GM18498 (cell line): Measurements from ENCODE around the gene RAB10.
"Not testable (repeated sequence)": the region's sequence is repeated elsewhere in the genome, so short reads cannot be mapped to it uniquely, and the experiment has no call there.

Experiments used
- ATAC-seq: cut with Tn5 transposase; IDR thresholded peaks from one replicate; pipeline ENCODE4 v1.9.1; 2021; ENCODE audit warnings: mild to moderate bottlenecking, moderate library complexity; ENCODE audit not compliant: unreplicated experiment

The RAB10 gene

GRCh38 chr2:26033818-26034636 lies at the start of gene RAB10:
Gene RAB10, plus strand, starts transcription at chr2:26034084. Its CDS starts 525 bp downstream, at chr2:26034609.
- ATAC-seq = peak; percentile 91

DNA sequence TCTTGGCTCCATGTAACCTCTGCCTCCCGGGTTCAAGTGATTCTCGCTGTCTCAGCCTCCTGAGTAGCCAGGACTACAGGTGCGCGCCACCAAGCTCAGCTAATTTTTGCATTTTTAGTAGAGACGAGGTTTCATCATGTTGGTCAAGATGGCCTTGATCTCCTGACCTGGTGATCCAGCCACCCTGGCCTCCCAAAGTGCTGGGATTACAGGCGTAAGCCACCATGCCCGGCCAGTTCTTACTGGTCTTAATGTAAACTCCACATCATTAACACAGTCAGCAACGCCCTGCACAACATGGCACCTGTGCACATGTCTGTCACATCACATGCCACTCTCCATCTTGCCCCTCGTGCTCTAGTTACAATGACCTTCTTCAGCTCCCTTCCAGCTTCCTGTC lies 45.8 kb upstream of the RAB10 start:
- no peak for ATAC-seq

GRCh38 chr2:25989154-25989553 lies 44.7 kb upstream of the RAB10 start:
- ATAC-seq = no peak

DNA sequence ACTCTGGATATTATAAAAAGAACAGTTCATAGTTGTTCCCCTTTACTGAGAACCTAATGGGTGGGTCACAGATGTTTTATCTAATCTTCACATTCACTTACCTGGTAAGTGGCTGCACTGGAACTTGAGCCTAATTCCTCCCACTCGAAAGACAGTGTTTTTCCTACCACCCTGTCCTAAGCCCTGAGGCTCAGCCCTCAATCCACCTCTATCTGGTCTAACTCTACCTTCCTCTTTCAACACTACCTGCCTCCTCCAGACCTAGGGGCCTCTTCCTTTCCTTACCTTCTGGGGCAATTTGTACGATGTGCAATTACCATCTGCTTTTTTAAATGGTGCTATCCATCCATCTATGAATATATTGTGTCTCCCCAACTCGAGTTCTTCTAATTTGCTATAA lies 41.9 kb upstream of the RAB10 start:
- ATAC-seq = no peak

DNA sequence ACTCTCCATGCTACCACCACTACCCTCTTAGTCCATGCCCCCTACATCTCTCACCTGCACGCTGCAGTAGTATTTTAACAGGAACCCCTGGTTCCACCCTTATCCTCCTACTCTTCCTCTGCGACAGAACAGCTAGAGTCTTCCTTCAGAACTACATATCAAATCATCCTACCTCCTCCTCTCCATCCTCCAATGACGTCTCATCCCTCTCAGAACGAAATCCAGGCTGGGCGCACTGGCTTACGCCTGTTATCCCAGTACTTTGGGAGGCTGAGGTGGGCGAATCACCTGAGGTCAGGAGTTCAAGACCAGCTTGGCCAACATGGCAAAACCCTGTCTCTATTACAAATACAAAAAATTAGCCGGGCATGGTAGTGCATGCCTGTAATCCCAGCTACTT lies 41.3 kb upstream of the RAB10 start:
- ATAC-seq = no peak

DNA sequence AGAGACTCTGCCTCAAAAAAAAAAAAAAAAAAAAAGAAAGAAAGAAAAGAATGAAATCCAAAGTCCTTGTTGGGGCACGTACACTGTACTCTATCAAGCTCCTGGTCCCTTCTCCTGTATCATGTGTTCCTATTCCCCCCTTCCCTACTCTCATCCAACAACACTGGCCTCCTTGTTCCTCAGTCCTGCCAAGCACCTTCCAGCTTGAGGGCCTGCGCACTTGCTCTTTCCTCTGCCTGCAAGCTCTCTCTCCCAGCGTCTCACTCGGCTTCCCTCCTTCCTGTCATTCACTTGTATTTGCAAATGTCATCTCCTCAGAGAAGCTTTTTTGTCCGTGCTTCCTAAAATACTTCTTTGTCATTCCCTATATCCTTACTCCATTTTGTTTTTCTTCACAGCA lies 40.8 kb upstream of the RAB10 start:
- ATAC-seq = no peak

GRCh38 chr2:25994509-25994908 lies 39.4 kb upstream of the RAB10 start:
- ATAC-seq = no peak

DNA sequence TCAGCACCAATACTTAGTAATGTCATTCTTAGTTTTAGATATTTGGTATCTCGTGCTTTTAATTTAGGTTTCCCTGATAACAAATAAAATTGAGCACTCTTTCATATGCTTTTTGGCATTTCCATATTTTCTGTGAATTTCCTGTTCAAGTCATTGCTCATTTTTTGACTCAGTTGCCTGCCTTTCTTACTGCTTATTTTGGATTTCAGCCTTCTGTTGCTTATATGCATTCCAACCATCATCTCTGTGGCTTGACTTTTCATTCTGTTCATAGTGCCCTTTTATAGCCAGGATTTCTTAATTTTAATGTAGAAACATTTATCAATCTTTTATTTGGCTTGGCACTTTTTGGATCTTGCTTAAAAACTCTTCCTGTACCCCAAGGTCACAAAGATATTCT lies 37.0 kb upstream of the RAB10 start:
- ATAC-seq = no peak

DNA sequence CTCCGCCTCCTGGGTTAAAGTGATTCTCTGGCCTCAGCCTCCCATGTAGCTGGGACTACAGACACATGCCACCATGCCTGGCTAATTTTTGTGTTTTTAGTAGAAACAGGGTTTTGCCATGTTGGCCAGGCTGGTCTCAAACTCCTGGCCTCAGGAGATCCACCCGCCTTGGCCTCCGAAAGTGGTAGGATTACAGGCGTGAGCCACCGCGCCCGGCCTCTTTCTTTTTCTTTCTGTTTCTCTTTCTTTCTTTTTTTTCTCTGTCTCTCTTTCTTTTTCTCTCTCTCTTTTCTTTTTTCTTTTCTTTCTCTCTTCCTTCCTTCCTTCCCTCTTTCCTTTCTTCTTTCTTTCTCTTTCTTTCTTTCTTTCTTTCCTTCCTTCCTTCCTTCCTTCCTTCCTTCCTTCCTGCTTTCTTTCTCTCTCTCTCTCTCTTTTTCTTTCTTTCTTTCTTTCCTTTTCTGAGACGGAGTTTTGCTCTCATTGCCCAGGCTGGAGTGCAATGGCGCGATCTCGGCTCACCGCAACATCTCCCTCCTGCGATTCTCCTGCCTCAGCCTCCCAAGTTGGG lies 35.0 kb upstream of the RAB10 start:
- not testable (repeated sequence) for ATAC-seq

DNA sequence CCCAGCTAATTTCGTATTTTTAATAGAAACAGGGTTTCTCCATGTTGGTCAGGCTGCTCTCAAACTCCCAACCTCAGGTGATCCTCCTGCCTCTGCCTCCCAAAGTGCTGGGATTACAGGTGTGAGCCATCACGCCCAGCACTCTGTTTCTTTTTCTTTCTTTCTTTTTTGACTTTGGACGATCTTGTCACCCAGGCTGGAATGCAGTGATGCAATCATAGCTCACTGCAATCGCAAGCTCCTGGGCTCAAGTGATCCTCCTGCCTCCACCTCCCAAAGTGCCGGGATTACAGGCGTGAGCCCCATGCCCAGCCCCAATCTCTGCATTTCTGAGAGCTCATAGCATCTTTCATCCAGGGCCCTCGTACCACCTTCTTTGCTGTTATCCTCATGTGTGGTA lies 34.5 kb upstream of the RAB10 start:
- not testable (repeated sequence) for ATAC-seq

DNA sequence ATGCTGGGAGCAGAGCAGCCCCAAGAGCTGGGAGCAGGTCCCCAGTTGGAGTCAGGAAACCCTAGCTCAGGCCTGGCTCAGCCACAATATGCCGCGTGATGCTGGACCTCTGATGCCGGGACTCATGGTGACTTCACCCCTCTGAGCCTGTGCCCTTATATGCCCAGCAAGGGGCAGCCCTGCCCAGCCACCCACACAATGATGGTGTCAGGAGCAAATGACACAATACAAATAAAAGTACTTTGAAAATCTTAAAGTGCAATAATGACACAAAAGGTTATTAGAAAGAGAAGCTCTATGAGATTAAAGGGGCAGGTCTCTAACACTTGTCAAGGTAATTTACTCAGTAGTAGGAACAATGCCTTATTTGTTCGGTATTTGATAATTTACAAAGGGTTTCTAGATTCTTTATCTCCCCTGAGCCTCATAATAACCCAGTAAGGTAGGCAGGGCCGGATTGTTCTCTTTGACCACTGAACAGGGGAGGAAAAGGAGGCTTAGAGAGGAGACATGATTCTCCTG lies 33.3 kb upstream of the RAB10 start:
- no peak for ATAC-seq

DNA sequence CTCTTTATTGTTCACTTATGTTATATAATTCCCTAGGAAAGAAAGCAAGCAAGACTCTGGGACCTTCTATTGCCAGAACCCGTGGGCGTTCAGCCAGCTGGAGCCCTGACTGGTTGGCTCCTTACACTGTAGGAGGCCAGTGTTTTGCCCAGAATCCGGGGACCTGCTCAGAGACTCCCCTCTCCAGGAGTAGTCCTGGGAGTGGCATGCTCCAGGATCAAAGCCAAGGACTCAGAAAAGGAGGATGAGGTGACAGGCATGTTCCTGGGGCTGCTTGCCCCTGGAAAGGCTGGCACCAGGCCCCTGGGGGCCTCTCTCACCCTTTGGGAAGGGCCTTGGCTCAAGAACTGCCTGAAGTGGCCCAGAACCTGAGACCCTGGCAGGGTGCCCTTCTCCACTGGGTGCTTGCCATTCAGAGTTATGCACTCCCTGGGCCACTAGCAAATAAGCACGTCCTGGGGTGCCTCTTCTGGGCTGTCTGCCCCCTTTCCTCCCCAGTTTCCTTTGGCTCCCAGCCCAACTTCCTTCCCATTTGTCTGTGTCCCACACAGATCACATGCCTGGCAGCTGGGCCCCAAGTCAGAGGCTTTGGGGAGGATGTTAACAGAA lies 32.0 kb upstream of the RAB10 start:
- no peak for ATAC-seq

GRCh38 chr2:26002632-26003310 lies 31.1 kb upstream of the RAB10 start:
- no peak for ATAC-seq

DNA sequence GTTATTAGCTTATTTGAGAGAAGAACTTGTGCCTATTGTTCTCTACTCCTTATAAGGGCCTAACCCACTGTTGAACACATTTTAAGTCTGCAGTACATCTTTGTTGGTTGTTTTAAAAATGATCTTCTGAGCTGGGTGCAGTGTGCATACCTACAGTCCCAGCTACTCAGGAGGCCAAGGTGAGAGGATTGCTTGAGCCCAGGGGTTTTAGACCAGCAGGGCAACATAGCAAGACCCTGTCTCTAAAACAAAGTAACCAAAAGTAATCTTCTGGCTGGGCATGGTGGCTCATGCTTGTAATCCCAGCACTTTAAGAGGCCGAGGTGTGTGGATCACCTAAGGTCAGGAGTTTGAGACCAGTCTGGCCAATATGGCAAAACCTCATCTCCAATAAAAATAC lies 25.8 kb upstream of the RAB10 start:
- ATAC-seq = no peak

- ATAC-seq = no peak
Observed at GRCh38 chr2:26008851-26009566, 24.9 kb upstream of the RAB10 start.

- ATAC-seq = no peak
Observed at GRCh38 chr2:26009567-26009963, 24.3 kb upstream of the RAB10 start.

- ATAC-seq = no peak
Observed at GRCh38 chr2:26010943-26011342, 22.9 kb upstream of the RAB10 start.

DNA sequence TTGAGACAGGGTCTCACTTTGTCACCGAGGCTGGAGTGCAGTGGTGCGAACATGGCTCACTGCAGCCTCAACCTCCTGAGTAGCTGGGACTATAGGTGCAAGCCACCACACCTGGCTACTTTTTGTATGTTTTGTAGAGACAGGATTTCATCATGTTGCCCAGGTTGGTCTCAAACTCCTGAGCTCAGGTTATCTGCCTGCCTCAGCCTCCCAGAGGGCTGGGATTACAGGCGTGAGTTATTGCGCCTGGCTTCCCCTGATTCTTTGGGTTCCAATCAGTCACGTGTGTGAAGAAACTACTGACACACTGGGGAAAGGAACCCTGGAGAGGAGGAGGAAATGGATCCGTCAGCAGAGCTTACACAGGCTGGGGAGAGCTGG lies 22.3 kb upstream of the RAB10 start:
- ATAC-seq = no peak

DNA sequence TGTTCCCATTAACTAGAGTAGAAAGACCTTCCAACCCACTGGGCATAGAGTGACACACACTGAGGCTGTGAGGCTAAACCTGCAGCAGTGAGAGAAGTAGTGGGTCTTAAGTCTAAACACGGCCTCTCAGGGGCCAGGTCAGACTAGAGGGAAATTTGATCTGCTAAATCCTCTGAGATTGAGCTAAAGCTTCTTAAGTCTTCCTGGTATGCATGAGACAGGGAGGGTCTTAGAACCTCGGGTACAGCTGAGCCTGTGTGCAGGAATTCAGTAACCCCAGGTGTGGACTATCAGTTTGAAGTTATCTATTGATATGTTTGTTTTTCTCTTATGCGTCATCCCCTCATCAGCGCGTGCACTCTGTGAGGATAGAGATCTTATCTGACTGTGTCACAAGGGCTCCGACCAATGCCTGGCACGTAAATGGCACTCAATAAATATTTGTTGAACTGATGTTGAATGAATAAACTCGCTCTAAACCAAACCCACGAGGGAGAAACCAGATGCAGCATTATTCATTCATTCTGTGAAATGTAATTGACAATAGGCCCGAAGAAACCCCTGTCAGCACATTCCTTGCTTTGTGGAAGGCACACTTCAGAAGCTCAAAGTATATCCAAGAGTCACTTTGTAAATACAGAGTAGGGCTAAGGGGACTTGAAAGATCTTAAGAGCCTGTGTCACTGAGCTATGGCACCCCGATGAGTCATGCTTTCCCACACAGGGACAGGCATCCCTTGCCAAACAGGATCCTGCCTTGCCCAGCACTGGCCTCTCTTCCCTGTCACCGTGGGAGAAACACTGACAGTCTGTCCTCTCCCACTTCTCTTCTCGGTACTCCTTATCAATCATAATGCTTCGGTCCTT lies 21.7 kb upstream of the RAB10 start:
- ATAC-seq = no peak

DNA sequence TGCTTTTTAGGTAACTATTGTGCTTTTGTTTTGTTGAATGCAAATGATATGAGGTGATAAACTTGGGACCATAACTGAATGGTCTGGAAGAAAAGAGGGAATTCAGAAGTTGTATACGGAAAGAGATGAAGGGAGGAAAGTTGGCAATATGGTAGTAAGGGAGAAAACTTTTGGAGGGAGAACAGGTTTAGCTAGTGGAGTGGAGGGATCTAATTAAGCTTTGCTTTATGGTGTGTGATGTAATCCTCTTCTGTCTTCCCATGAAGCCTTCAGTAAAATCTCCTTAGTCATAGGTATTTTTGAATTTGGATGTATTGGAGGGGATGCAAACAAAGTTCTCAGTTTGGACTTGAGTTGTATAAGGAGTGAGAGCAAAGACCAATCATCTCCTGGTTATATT lies 20.2 kb upstream of the RAB10 start:
- ATAC-seq = no peak
